Neutrophil (primary cell): ENCODE measurements around the gene EXOC3L1.
A peak's percentile ranks its signal among the peaks of the same experiment; 100 is the strongest.

Source experiments
- H3K27ac ChIP-seq: fragments of 200-600 bp; sonication (generic); 2 replicates; pipeline ENCODE4 v1.5.1; 2016; ENCODE audit warnings: mild to moderate bottlenecking, moderate library complexity
- H3K27me3 ChIP-seq: fragments of 200-600 bp; sonication (generic); 2 replicates; pipeline ENCODE4 v1.6.0; 2016; ENCODE audit warnings: mild to moderate bottlenecking
- H3K36me3 ChIP-seq: fragments of 200-600 bp; sonication (generic); 2 replicates; pipeline ENCODE4 v1.5.1; 2017
- H3K4me1 ChIP-seq, 2 experiments: fragments of 200-600 bp in 1 of 2; sonication (generic) in 1 of 2; 1 replicate in 1 of 2; 2 replicates in 1 of 2; pipeline versions ENCODE4 v1.5.1 to v1.6.1; 2013 to 2016; ENCODE audit warnings: low read depth in 1 of 2, low read length in 1 of 2, mild to moderate bottlenecking in 1 of 2, moderate library complexity in 1 of 2; ENCODE audit not compliant: control insufficient read depth in 1 of 2, insufficient read depth in 1 of 2
- H3K4me3 ChIP-seq, 2 experiments: fragments of 200-600 bp in 1 of 2; sonication (generic) in 1 of 2; 1 replicate in 1 of 2; 2 replicates in 1 of 2; pipeline ENCODE4 v1.5.1; 2013 to 2016; ENCODE audit warnings: low read depth in 1 of 2, low read length in 1 of 2, mild to moderate bottlenecking in 1 of 2, moderate library complexity in 1 of 2
- H3K9me3 ChIP-seq: fragments of 200-600 bp; sonication (generic); 2 replicates; pipeline ENCODE4 v1.5.1; 2016
- CTCF ChIP-seq: fragments of 200-600 bp; sonication (generic); IDR thresholded peaks from 2 replicates; pipeline ENCODE4 v1.5.1; 2016; ENCODE audit warnings: antibody characterized with exemption

Gene EXOC3L1

DNA sequence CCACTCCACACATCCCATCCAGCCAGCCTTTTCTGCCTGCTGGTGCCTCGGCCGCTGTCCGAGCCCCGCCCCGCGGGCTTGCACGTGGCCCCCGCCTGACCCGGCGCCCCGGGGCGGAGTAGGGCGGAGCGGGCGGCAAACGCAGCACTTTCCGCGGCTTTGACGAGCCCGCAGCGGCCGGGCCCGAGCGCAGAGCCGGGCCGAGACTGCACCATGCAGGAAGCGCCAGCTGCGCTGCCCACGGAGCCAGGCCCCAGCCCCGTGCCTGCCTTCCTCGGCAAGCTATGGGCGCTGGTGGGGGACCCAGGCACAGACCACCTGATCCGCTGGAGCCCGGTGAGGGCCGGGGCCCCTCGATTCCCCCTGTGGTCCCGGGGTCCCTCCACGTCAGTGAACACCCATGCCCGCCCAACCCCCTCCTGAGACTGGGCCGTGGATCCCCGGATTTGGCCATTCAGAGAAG is 25.3 kb downstream of the EXOC3L1 start, which contains the start of gene HSF4:
HSF4 (plus strand) TSS at position 147 of the 463 bp plus-strand sequence; CDS start at position 214, 67 bp downstream.
- Histone ChIP-seq H3K4me1 (peaks cover 39 to 61% of the 10 kb centered on the region in 2 experiments), H3K36me3 (no peaks in the 10 kb centered on the region), H3K9me3 (no peaks in the 10 kb centered on the region), H3K27ac (no peak within 1 kb of the TSS), H3K27me3 (peaks cover 87% of the 10 kb centered on the region), H3K4me3 (peak within 1 kb of the TSS in 1 of 2 experiments; percentile 55)
- no peak for TF ChIP-seq CTCF

DNA sequence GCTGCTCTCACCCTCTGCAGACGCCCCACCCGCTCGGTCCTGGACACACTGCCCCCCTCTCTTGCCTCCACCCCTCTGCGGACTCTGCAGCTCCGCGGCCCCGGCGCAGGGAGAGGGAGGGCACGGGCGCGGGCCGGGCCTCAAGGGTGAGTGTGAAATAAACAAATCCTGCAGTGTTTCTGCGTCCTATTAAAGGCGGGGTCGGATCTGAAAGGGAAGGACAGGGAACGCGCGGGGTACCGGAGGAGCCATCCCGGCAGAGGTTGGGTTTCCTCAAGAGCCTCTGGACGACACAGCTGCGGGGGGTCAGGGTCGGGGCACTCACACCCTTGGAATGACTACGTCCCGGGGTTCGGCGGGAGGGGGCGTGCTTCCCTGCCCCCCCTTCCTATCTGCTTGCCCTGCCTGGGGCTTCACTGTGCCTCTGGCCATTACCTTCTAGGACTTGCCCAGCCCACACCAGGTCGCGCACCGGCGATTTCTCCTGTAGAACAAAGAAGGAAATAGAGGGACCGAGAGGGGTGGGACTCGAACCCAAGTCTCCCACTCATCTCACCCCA is 25.9 kb downstream of the EXOC3L1 start:
- H3K27me3 ChIP-seq = peaks cover 81% of the 10 kb centered on the region
- peaks cover 41 to 64% of the 10 kb centered on the region in 2 experiments for H3K4me1 ChIP-seq
- H3K27ac ChIP-seq = no peak overlapping the region
- H3K36me3 ChIP-seq = no peaks in the 10 kb centered on the region
- no peak for TF ChIP-seq CTCF
- H3K9me3 ChIP-seq = no peaks in the 10 kb centered on the region
- peak overlapping the region in 1 of 2 experiments; percentile 55 for H3K4me3 ChIP-seq

DNA sequence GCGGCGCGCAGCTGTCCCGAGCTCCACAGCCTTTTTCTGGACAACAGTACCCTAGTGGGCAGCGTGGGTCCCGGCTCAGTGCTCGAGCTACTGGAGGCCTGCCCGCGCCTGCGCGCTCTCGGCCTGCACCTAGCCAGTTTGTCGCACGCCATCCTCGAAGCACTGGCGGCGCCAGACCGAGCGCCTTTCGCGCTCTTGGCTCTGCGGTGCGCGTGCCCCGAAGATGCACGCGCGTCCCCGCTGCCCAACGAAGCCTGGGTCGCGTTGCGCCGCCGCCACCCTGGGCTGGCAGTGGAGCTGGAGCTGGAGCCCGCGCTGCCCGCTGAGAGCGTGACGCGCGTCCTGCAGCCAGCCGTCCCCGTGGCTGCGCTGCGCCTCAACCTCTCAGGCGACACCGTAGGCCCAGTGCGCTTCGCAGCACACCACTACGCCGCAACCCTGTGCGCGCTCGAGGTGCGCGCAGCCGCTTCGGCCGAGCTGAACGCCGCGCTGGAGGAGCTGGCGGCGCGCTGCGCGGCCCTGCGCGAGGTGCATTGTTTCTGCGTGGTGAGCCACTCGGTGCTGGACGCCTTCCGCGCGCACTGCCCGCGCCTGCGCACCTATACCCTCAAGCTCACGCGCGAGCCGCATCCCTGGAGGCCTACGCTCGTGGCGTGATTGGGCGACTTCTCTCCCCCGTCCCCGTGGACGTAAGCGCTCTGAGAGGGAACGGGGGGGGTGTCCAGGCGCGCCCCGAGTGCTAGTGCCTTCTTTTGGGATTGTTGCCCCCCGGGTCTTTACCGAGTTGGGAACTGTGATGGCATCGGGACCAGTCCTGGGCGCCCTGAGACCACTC is 26.6 kb downstream of the EXOC3L1 start:
- H3K4me1 ChIP-seq = peaks cover 48 to 71% of the 10 kb centered on the region in 2 experiments
- H3K9me3 ChIP-seq = no peaks in the 10 kb centered on the region
- H3K27ac ChIP-seq = no peak overlapping the region
- peak overlapping the region in 1 of 2 experiments; percentile 55 for H3K4me3 ChIP-seq
- no peak for TF ChIP-seq CTCF
- no peaks in the 10 kb centered on the region for H3K36me3 ChIP-seq
- peaks cover 74% of the 10 kb centered on the region for H3K27me3 ChIP-seq

DNA sequence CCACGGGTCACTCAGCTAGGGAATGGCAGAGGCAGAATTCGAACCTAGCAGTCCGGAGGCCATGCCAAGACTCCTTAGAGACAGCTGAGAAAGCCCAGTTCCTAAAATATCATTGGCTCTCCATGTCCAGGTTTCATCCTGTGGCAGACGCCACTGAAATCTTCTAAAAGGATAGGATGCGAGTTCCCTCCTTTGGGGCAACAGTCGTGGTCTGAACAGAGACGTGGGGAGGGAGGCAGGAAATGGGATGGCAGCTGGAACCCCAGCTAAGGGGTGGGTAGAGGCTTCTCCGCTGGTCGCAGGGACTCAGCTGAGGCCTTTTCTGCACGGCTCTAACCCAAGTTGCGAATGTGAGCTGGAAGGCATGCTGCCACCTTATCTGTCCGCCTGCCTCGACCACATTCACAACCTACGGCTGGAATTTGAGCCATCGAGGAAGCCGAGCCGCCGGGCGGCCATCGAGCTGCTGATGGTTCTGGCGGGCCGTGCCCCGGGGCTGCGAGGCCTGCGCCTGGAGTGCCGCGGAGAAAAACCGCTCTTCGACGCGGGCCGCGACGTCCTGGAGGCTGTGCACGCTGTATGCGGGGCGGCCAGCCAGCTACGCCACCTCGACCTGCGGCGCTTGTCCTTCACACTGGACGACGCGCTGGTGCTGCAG is 27.3 kb downstream of the EXOC3L1 start:
- Histone ChIP-seq H3K9me3 (no peaks in the 10 kb centered on the region), H3K36me3 (no peaks in the 10 kb centered on the region), H3K4me1 (peaks cover 55 to 78% of the 10 kb centered on the region in 2 experiments), H3K27me3 (peaks cover 67% of the 10 kb centered on the region), H3K27ac (no peak overlapping the region), H3K4me3 (peak overlapping the region in 1 of 2 experiments; percentile 55)
- TF ChIP-seq CTCF = no peak

DNA sequence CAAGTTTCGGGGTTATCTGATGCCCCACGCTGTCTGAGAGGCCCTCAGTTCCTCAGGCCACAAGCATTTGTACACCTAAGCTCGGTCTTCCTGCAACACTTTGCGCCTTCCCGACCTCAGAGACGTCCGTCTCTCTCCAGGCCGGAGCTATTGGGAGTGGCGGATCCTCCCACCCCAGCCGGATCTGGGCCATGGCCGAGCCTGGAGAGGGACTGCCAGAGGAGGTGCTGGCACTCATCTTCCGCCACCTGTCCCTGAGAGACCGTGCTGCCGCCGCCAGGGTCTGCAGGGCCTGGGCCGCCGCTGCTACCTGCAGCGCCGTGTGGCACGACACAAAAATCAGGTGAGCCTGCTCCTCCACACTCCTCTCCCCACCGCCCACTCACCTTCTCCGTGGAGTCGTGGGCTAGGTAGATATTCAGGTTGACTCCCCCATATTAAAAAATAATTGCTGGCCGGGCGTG is 28.3 kb downstream of the EXOC3L1 start:
- H3K4me3 ChIP-seq = peak overlapping the region; percentile 70 to 93
- H3K27ac ChIP-seq = no peak overlapping the region

More for the DNA sequence above, 28.3 kb downstream of the EXOC3L1 start:
- Histone ChIP-seq H3K9me3 (no peaks in the 10 kb centered on the region), H3K4me1 (peaks cover 55 to 79% of the 10 kb centered on the region in 2 experiments), H3K36me3 (no peaks in the 10 kb centered on the region), H3K27me3 (peaks cover 58% of the 10 kb centered on the region)
- no peak for TF ChIP-seq CTCF
